Measurements from ENCODE around the gene SPAG7.

SPAG7 gene

GRCh38 chr17:4913994-4914393 is 53.6 kb downstream of the SPAG7 start:
- no peak for TF ChIP-seq CTCF (IDR thresholded peaks at IDR 0.05; ENCODE audit: low read depth, low read length, missing control alignments)
- H3K4me3 ChIP-seq (replicated peaks; ENCODE audit: low read depth, low read length): no peak overlapping the region
- no peak for DNase-seq (ENCODE audit: extremely low read depth, low read depth)
